ENCODE measurements around the gene GPD1L.
A peak's percentile ranks its signal among the peaks of the same experiment; 100 is the strongest.
"Not testable (repeated sequence)": the region's sequence is repeated elsewhere in the genome, so short reads cannot be mapped to it uniquely, and the experiment has no call there.

Gene GPD1L

DNA sequence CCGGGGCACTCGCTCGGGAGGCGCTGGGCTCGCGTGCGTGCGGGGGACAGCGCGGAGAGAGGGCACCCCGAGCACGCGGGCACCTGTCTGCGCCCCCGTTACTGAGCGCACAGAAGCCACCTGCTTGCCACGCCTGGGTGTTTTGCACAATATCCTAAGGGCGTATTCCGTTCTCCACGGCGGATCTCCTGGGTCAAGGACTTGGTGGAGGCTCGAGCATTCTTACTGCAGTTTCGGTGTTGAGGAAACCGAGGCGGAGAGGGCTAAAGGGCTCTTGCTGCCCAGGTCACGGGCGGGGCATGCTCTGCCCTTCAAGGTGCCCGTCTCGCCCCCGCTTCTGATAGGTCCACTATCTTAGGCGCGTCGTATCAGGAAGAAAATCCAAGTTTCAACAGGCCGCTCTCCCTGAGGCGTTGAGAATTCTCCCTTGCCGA, 526 bp downstream of the GPD1L start:
- no peak for DNase-seq

DNA sequence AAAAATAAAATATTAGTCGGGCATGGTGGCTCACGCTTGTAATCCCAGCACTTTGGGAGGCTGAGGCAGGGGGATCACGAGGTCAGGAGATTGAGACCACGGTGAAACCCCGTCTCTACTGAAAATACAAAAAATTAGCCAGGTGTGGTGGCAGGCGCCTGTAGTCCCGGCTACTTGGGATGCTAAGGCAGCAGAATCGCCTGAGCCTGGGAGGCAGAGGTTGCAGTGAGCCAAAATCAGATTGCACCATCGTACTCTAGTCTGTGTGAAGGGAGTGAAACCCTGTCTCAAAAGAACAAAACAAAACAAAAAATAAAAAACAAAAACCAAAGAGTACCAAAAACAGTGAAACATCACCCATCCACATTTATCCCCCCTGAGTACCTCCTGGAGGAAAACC, 1.8 kb downstream of the GPD1L start:
- not testable (repeated sequence) for DNase-seq

DNA sequence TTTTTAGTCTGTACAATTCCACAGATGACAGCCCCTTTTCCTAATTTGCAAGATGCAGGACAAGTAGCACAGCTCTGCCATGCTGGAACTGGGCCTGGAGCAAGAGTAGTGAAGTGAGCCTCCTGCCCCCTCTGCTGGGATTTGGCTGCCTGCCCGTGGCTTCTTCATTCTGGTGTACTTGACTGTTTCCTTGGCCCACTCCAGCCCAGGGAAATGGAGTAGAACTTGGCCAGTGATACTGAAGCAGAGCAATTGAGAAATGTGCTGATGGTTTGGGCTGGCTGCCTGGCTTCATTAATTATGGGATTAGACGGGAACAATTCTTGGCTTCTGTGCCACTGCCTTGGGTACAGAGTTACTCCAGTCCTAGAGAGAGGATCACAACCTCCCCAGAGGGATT, 2.8 kb downstream of the GPD1L start:
- peak; percentile 80 for DNase-seq

DNA sequence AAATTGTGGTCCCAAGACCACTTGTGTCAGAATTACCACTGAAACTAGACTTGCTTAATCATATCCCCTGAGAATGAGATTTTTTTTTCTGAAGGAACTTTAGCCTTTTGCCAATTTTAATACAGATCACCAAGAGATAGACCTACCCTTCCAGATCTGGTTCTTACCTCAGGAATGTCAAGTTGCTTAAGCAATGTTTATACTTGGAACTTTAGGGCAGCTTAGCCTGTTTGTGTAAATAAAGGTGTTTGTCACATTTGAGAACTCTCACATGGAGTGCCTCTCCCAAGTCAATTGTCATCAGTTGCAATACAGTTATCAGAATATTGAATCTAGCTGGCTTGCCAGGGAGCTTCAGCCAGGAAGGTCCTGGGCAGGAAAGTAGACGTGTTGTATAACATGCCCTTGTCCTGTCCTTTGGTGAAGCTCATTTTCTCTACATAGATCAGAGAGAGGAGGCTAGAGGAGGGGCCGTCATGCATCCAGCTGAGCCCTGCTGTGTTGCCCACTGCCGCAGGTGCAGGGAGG, 3.9 kb downstream of the GPD1L start:
- DNase-seq: no peak

DNA sequence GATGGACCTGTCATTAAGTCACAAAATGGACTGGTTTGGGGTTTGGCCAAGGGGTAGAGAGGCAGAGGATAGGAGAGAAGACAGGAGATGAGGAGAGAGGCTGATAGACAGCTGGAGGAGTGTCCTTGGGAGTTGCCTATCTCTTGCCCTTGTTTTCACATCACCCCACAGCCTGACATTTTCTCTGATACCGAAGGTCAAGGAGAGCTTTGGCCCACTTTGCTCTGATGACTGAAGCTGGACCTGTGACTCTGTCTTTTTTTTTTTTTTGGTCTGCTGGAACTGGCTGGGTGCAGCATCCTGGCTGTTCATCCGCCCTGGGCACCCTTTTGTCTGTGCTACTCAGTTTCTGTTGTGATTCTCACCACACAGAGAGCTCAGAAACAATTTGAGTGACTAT, 5.1 kb downstream of the GPD1L start:
- DNase-seq: no peak

DNA sequence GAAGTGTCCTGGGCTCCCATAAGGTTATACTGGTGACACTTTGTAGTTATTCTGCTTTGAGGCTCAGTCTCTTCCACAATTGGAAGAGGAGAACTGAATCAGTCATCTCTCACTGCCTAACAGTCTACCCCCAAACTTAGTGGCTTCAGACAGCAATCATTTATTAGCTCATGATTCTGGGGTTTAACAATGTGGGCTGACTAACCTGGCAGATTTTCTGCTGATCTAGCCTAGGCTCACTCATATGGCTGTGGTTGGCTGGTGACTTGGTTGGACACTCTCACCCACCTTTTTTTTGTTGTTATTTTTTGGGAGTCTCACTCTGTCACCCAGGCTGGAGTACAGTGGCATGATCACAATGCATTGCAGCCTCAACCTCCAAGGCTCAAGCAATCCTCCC, 7.1 kb downstream of the GPD1L start:
- DNase-seq: no peak

DNA sequence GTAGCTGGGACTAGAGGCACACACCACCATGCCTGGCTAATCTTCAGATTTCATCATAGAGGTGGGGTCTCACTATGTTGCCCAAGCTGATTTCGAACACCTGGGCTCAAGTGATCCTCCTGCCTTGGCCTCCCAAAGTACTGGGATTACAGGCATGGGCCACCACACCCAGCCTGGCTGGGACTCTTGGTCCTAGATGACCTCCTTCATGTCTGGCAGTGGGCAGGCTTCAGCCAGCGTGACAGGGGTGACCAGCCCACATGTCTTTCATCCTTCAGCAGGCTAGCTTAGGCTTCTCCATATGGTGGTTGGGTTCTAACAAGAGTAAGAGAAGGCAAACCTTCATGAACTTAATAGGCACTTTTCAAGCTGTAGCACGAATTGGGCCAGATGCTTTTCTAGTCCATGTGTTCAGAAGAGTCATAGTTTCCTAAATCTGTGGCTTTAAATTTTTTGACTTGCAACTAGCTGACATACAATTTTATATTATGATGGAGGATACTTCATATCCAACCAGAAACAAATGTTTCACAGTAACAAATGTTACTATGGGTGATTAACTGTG, 7.6 kb downstream of the GPD1L start:
- DNase-seq: no peak

DNA sequence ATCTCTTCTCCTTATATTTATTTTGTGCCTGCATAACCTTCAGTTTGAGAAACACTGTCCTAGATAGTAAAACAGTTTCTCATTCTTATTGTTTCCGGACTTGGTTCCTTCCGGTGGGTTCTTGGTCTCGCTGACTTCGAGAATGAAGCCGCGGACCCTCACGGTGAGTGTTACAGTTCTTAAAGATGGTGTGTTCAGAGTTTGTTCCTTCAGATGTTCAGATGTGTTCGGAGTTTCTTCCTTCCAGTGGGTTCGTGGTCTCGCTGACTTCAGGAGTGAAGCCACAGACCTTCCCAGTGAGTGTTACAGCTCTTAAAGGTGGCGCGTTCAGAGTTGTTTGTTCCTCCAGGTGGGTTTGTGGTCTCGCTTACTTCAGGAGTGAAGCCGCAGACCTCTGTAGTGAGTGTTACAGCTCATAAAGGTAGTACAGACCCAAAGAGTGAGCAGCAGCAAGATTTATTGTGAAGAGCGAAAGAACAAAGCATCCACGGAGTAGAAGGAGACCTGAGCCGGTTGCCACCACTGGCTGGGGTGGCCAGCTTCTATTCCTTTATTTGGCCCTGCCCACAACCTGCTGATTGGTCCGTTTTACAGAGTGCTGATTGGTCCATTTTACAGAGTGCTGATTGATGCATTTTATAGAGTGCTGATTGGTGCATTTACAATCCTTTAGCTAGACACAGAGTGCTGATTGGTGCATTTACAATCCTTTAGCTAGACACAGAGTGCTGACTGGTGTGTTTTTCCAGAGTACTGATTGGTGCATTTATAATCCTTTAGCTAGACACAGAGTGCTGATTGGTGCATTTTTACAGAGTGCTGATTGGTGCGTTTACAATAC, 8.3 kb downstream of the GPD1L start:
- not testable (repeated sequence) for DNase-seq

DNA sequence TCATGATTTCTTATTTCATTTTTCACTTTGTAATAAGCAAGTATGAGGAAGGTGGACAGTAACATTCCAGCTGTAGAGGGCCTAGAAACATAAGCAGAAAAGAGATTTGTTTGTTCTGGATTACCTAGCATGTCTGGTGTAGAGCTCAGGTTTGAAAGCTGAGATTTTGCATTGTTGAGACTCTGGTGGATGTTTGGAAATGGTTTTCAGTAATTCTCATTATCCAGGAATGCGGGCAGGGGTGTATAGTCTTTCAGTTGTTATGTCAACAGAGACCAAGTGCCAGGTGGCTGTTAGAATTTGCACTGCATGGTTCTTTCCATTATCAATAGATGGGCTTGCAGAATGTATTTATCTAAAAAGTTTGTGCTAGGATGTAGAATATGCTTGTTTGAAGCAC, 10.9 kb downstream of the GPD1L start:
- no peak for DNase-seq

DNA sequence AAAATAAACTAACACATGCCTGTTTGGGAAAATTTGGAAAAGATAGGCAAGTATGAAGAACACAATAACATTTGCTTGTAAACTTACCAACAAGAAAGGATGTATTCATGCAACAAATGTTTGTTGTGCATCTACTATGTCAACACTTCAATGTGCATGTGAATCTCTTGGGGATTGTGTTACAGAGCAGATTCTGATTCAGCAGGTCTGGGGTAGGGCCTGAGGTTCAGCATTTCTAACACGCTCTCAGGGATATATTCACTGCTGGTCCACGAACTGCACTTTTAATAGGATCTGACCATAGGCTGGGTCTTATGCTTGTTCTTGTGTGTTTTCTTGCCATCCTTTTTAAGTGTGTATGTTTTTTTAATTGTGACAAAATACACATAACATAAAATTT, 11.8 kb downstream of the GPD1L start:
- no peak for DNase-seq

DNA sequence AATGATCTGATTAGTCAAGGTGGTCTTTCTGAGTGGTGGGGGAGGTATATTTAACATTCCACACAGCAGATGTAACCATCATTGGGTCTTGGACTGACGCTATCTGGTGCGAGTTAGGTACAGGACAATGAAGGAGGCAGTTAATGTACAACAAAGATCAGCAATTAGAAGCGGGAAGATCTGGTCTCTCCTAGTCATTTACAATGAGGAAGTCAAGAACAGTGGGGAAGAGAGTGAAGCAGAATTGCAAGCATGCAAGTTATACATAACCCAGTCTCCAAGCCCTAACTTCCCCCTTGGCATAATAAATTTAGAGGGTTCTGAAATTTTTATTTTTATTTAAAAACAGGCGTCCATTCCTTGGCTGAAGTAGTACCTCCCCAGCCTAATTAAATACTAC, 14.1 kb downstream of the GPD1L start:
- no peak for DNase-seq

DNA sequence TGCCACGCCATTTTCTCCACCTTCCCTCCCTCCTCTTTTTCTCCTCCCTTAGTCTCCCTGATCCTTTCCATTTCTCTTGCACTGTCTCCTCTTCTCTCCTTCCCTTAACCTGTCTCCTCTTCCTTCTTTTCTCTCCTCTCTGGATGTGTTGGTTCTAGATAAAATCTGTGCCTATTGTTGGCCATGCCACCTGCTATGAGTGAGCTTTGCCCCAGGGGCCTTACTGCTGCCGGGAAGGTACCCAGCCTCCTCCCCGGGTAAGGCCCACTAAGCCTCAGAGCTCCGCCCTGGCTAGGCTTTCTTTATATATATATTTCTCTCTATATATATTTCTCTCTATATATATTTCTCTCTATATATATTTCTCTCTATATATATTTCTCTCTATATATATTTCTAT, 14.7 kb downstream of the GPD1L start:
- DNase-seq: no peak

DNA sequence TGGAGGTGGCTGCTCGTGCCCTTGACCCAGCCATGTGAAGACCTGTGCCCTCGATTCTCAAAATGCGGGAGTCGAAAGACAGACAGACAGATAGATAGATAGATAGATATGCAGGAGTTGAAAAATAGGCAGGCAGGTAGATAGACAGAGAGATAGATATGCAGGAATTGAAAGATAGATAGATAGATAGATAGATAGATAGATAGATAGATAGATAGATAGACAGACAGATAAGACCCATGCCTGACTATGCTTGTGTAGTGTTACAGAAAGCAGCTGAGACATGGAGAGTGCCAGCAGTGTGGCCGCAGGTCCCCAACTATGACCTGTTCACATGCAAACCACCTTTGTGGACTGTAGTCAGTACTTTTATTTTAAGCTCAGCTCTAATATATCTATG, 17.2 kb downstream of the GPD1L start:
- DNase-seq: no peak

DNA sequence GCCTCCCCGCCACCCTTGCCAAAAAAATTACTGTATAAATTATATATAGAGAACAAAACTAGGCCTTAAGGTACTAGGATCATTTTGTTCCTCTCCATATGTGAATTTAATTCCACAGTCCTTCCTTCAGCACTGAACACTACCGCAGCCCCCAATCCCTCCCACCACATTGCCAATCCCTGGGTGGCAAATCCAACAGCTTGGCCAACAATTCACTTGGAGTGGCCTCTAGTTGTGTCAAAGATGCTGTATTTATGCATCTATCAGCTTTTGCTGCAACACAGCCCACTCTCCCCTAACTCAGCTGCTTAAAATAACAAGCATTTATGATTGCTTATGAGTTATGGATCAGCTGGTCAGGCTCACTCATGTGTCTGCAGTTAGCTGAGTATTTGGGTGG, 18.6 kb downstream of the GPD1L start:
- no peak for DNase-seq

DNA sequence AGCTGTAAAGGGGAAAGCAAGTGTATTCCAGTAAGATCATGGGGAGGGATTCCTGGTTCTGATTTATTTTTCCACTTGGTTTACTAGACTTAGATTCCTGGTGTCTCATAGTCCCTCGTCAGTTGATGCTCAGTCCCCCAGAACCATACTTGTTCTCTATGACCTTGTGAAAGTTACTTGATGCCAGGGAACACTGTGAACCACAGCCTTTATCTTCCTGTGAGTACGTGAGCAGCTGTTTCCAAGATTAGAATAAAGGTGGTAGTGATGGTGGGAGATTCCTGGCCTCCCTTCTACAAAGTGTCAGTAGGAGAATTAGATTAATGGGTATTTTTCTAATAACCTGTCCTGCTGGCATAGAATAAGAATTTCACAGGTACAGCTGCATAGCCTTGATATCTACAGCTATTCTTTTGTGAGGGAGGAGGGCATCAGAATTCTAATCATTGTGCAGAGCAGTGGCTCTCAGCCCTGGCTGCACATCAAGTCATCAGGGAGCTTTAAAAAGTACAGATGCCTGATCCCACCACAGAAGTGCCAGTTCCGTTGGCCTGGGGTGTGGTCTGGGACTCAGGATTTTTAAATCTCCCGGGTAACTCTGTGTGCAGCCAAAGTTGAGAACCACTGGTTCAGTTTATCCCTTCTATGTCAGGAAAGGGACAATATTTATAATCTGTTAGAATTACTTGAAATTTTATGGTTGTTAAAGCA, 20.0 kb downstream of the GPD1L start:
- no peak for DNase-seq

DNA sequence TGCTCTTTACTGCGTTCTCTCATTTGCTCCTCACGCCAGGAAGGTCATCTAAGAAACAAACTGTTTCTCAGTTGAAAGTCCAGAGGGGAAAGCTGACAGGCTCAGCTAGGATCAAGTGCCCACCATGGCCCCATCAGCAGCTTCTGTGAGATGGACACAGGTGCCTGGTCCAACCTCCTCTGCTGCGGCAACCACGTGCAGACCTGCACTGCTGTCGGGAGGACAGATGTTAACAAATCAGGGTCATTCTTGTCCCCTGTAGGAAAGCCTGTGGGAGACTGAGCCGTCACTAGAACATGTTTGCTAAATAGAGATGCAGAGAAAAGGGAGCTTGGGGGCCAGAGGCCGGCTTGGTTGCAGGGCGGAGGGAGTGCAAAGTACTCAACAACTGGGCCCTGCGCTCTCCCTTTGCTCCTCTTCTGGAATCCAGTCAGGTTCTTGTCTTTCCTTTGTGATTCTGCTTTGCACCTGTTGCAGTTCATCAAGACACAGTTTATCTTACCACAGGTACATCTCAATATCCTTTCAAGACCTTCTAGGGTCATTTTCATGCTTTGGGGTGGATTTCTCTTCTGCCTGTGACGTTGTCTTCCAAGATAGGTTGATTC, 20.9 kb downstream of the GPD1L start:
- no peak for DNase-seq

DNA sequence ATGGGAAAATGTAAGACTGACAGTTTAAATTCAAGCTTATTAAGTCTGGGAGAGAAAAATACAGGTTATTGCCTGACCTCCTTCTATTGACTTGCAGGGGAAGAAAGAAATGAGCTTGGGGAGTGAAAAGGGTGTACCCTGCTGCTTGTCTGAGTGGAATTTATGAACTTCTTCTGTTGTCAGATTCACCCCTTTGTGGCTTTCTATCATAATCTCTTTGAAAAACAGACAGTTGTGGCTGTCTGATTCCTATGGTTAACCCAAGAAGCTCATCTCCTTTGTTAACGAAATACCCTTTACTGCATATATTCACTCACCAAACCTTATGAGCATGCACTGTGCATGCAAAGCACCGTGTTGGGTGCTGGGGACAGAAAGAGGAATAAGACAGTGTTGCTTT, 22.5 kb downstream of the GPD1L start:
- no peak for DNase-seq

DNA sequence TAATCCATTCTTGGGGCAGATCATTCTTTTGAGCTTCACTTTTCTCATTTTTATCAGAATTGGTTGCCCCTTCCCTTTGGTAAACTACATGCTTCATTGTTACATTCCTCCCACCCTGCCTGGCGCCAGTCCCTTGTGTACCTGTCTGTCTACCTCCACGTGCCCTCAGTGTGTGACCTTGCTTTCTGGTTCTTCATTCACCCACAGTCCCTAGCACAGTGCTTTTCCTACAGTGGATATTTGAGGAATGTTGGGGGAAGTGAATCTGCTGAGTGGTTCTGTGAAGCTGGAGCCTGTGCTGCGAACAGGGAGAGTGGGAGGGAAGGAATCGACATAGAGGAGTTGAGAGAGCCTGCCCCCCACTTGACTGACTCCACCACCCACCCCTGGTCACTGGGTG, 23.4 kb downstream of the GPD1L start:
- no peak for DNase-seq

DNA sequence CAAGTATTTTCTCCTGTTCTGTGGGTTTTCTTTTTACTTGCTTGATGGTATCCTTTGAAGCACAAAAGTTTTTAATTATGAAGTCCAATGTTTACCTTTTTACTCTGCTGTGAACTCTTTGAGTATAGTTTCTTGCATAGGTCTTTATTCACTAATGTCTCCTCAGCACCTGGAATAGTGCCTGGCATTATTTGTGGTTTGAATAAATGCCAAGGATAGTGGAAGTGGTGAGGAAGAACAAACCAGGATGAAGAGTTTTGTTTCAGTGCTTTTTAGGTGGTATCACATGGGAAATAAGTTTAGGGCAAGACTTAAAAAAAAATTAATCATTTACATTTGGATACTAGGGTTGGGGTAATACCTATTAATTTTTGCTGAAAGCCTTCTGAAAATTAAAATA, 25.7 kb downstream of the GPD1L start:
- DNase-seq: no peak

DNA sequence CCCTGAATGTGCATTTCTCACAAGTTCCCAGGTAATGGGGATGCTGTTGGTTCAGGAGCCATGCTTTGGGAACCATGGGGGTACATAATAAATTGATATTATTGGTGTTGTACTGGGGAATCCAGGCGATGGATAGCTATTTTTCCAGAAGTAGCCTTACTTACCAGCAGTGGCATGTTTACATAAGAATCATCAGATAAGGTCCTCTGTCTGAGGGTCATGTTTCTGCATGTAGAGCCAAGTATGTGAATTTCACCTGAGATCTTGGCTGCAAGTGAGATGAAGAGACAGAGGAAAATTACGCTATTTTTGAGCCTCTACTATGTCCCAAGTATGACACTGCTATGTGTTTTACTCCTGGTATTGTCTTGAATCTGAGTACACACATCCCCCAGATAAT, 26.3 kb downstream of the GPD1L start:
- no peak for DNase-seq

DNA sequence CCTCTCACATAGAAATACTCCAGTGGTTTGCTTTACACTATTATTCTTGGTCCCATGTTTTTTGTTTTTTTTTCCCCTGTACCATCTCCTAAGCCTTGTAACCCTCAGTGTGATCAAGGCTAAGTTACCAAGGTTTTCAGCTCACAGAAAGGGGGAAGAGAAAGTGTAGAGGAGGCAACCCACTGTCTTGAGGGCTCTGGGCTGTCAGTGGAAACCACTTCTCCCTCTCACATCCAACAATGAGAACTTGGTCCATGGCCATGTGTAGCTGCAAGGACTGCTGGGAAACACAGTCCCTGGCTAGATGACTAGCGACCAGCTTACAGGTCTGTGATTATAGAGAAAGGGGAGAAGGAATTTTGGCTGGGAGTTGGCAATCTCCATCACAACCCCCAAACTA, 30.3 kb downstream of the GPD1L start:
- DNase-seq: no peak

DNA sequence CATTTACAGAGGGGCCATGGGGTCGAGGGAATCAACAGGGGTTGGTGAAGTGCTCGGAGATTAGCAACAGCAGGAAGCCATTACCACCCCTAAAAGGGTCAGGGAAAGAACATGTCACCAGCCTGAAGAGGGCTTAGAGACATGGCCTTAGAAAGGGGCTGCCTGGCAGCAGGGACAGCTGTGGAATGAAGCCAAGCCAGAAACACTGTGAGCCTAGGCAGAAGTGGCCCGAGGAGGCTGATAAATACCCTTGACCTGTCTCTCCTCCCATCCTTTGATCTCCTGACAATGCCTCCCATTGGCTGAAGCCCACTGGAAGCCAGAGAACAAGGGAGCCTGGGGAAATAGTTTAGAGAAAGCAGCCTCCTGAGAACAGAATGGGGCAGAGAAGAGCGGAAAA, 31.4 kb downstream of the GPD1L start:
- DNase-seq: no peak

DNA sequence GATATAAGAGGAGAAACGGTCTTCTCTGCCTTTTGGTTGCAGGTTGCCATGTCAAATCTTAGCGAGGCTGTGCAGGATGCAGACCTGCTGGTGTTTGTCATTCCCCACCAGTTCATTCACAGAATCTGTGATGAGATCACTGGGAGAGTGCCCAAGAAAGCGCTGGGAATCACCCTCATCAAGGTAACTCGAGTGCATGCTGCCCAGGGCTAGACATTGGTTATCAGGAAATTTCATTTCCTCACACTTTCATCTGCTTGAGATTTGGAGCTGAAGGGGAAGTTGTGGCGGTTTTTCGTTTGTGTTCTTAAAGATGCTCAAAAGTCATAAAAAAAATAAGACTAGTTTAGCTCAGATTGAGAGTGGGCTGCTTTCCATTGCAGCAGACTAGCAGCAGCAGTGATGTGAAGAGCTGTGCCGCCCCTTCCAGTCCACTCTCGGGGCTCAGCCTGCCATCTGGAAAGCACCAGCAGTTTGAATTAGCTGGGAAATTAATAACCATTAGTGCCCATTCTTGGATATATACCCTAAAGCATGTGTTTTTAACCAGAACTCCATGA, 32.2 kb downstream of the GPD1L start:
- DNase-seq: no peak
